Measurements from ENCODE around the gene NLRP12.
"Not testable (repeated sequence)": the region's sequence is repeated elsewhere in the genome, so short reads cannot be mapped to it uniquely, and the experiment has no call there.

GRCh38 chr19:53832861-53833260 is 8.7 kb upstream of the NLRP12 start:
- not testable (repeated sequence) for TF ChIP-seq MAFK (IDR thresholded peaks at IDR 0.05; ENCODE audit: low read depth, low read length); CHD1 (IDR thresholded peaks at IDR 0.05; ENCODE audit: low read depth, low read length); MAZ (IDR thresholded peaks at IDR 0.05; ENCODE audit: borderline replicate concordance, low read depth, low read length); CTCF (conservative IDR thresholded peaks at IDR 0.05; ENCODE audit: low read depth, low read length); SMC3 (IDR thresholded peaks at IDR 0.05; ENCODE audit: low read depth, low read length); POLR2A (IDR thresholded peaks at IDR 0.05; ENCODE audit: low read depth, low read length); FOS (IDR thresholded peaks at IDR 0.05; ENCODE audit: low read depth, low read length); CEBPB (IDR thresholded peaks at IDR 0.05; ENCODE audit: low read depth, low read length); MXI1 (IDR thresholded peaks at IDR 0.05; ENCODE audit: borderline replicate concordance, low read depth, low read length); USF2 (IDR thresholded peaks at IDR 0.05; ENCODE audit: low read depth, low read length); RFX5 (IDR thresholded peaks at IDR 0.05; ENCODE audit: low read depth, low read length); ELK1 (IDR thresholded peaks at IDR 0.05; ENCODE audit: borderline replicate concordance, low read depth, low read length); RCOR1 (IDR thresholded peaks at IDR 0.05; ENCODE audit: insufficient replicate concordance, low read length); RAD21 (IDR thresholded peaks at IDR 0.05; ENCODE audit: low read length)

Data from IMR-90 (cell line).